NCI-H1436 treated with DMSO at 0.1 percent for 48 hours (cell line): ENCODE data around the gene CNDP2.

Source experiments
- DNase-seq: peaks from one replicate; lab custom pipeline; 2025; lab: John Stamatoyannopoulos, UW

CNDP2 gene

GRCh38 chr18:74571895-74572680 lies 75.9 kb downstream of the CNDP2 start:
- DNase-seq = no peak

- no peak for DNase-seq
Observed at GRCh38 chr18:74573053-74573452, 76.9 kb downstream of the CNDP2 start.
